Fibroblast of lung (primary cell): Measurements from ENCODE around the gene CPS1.

ENCODE experiments used
- EZH2 ChIP-seq: IDR thresholded peaks from 2 replicates; pipeline ENCODE4 v1.5.1; 2012; ENCODE audit warnings: low read length, control low read depth, mild to moderate bottlenecking; ENCODE audit errors: missing control alignments
- TF ChIP-seq, protein P1 (sequence below), 2 donors: IDR thresholded peaks in 1 of 2; conservative IDR thresholded peaks in 1 of 2; 1 replicate in 1 of 2; 2 replicates in 1 of 2; pipeline ENCODE4 v1.5.1; 2011 to 2012; ENCODE audit warnings: low read length in 2 of 2, control low read depth in 1 of 2, inconsistent platforms in 1 of 2, low read depth in 1 of 2, mild to moderate bottlenecking in 1 of 2

DNA sequence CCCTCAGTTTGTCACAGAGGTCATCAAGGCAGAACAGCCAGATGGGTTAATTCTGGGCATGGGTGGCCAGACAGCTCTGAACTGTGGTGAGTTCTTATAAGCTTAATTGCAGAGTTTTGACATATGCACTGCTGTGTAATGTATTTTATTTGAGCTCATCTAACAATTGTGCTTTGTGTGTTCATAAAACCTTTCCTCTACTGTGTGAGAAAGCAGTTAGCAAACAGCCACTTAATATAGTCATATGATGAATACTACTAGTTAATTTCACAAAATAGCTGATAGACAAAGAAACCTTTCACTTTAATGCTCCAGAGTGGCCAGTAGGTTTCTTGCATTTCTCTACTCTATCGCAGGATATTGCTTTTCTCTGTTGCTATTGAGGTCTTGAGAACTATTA is 43.1 kb downstream of the CPS1 start:
- TF ChIP-seq, protein P1, sequence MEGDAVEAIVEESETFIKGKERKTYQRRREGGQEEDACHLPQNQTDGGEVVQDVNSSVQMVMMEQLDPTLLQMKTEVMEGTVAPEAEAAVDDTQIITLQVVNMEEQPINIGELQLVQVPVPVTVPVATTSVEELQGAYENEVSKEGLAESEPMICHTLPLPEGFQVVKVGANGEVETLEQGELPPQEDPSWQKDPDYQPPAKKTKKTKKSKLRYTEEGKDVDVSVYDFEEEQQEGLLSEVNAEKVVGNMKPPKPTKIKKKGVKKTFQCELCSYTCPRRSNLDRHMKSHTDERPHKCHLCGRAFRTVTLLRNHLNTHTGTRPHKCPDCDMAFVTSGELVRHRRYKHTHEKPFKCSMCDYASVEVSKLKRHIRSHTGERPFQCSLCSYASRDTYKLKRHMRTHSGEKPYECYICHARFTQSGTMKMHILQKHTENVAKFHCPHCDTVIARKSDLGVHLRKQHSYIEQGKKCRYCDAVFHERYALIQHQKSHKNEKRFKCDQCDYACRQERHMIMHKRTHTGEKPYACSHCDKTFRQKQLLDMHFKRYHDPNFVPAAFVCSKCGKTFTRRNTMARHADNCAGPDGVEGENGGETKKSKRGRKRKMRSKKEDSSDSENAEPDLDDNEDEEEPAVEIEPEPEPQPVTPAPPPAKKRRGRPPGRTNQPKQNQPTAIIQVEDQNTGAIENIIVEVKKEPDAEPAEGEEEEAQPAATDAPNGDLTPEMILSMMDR (conservative IDR thresholded peaks at IDR 0.05 in 1 of 2, IDR thresholded peaks at IDR 0.05 in 1 of 2; ENCODE audit: low read depth in 1 of 2, low read length in 2 of 2), result no peak
- no peak for TF ChIP-seq EZH2
